ENCODE results near the gene UROS.

Gene UROS

GRCh38 chr10:125828311-125828710 lies 5.3 kb upstream of the UROS start:
- no peak for DNase-seq

GRCh38 chr10:125827133-125827532 lies 4.1 kb upstream of the UROS start:
- DNase-seq = no peak

- no peak for DNase-seq
Observed at GRCh38 chr10:125824736-125825135, 1.7 kb upstream of the UROS start.

- DNase-seq = no peak
Observed at GRCh38 chr10:125823663-125824251, 699 bp upstream of the UROS start.

GRCh38 chr10:125820701-125821100 lies 2.4 kb downstream of the UROS start:
- DNase-seq = no peak

- no peak for DNase-seq
Observed at GRCh38 chr10:125817337-125817946, 5.6 kb downstream of the UROS start.

GRCh38 chr10:125816548-125816947 lies 6.5 kb downstream of the UROS start:
- DNase-seq = no peak

GRCh38 chr10:125815764-125816163 lies 7.3 kb downstream of the UROS start:
- no peak for DNase-seq

GRCh38 chr10:125812128-125812750 lies 10.8 kb downstream of the UROS start:
- DNase-seq = no peak

- no peak for DNase-seq
Observed at GRCh38 chr10:125811251-125811650, 11.8 kb downstream of the UROS start.

- no peak for DNase-seq
Observed at GRCh38 chr10:125808047-125808446, 15.0 kb downstream of the UROS start.

- no peak for DNase-seq
Observed at GRCh38 chr10:125802739-125803138, 20.3 kb downstream of the UROS start.

- no peak for DNase-seq
Observed at GRCh38 chr10:125802131-125802530, 20.9 kb downstream of the UROS start.

- DNase-seq = no peak
Observed at GRCh38 chr10:125801574-125801973, 21.5 kb downstream of the UROS start.

- DNase-seq = no peak
Observed at GRCh38 chr10:125799451-125800182, 23.4 kb downstream of the UROS start.

- no peak for DNase-seq
Observed at GRCh38 chr10:125797994-125798662, 24.9 kb downstream of the UROS start.

- no peak for DNase-seq
Observed at GRCh38 chr10:125797424-125797823, 25.6 kb downstream of the UROS start.

- no peak for DNase-seq
Observed at GRCh38 chr10:125795637-125796190, 27.3 kb downstream of the UROS start.

GRCh38 chr10:125795128-125795527 lies 27.9 kb downstream of the UROS start:
- DNase-seq = no peak

- no peak for DNase-seq
Observed at GRCh38 chr10:125792342-125793300, 30.4 kb downstream of the UROS start.

- no peak for DNase-seq
Observed at GRCh38 chr10:125788156-125789034, 34.7 kb downstream of the UROS start.

All from T1000 (cell line).